Stimulated activated CD8-positive, alpha-beta memory T cell treated with anti-CD3 and anti-CD28 coated beads, Interleukin-4, amount 100 ng/mL, for 24 hours (primary cell): ENCODE measurements around the gene ZNF487.
A peak's percentile ranks its signal among the peaks of the same experiment; 100 is the strongest.
"Not testable (repeated sequence)": the region's sequence is repeated elsewhere in the genome, so short reads cannot be mapped to it uniquely, and the experiment has no call there.

Experiments
- DNase-seq: peaks from one replicate; pipeline ENCODE4 v3.0.0-alpha.2; 2020; ENCODE audit warnings: low read depth

The ZNF487 gene

DNA sequence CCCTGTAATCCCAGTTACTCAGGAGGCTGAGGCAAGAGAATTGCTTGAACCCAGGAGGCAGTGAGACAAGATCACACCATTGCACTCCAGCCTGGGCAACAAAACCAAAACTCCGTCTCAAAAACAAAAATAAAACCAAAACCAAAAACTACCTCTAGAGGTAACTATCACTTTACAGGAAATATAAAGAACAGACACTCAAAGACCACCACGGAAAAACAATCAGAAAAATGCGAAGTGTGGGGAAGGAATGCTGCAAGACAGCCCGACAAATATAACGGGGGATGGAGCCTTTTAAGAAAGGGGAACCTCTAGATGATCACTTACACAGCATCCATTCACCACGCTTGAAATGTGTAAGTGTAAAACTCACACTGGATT is 32.2 kb upstream of the ZNF487 start:
- DNase-seq: no peak

DNA sequence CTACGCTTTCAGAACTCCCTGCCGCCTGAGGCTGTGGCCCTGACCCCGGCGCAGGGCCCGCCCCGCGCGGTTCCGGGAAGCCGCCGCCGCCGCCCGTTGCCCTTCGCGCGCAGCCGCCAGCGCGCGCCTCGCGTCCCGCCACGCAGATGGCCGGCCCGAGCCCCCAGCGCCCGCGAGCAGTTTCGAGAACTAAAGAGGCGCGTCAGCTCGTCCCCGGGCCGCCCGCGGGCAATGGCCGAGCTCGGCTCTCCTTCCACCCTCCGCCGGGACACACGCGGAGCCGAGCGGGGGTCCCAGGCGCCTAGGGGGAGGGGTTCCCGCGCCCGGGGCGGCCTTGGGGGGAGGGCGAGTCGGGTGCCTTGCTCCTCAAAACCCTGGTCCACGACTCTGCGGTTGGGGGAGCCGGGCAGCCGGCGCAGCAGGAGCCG is 29.7 kb upstream of the ZNF487 start:
- DNase-seq: peak; percentile 37

DNA sequence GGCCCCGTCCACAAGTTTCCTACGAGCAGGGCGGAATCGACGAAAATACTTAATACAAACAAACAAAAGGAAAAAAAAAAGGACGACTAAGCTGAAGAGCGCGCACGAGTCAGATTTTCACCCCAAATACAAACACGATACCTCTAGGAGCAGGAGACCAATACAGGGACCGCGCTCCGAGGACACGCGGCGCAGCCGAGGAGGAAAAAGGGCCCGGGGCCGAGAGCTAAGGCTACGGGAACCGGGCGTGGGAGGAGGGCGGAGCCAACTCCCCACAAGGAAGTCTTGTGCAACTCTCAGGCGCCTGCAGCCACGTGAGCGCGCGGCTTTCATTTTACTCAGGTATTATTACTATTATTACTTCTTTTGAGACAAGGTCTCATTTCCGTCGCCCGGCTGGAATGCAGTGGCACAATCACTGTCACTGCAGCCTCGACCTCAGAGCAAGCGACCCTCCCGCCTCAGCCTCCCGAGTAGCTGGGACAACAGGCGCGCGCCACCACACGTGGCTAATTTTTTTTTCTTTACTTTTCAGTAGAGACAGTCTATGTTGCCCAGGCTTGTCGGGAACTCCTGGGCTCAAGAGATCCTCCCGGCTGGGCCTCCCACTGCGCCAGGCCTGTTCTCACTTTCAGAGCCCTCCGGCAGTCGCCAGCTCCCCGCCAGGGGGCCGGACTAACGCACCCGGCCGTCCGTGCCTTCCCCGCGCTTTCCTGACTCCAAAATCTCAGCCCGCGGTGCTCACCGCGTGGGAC is 29.2 kb upstream of the ZNF487 start:
- DNase-seq: peak; percentile 88

DNA sequence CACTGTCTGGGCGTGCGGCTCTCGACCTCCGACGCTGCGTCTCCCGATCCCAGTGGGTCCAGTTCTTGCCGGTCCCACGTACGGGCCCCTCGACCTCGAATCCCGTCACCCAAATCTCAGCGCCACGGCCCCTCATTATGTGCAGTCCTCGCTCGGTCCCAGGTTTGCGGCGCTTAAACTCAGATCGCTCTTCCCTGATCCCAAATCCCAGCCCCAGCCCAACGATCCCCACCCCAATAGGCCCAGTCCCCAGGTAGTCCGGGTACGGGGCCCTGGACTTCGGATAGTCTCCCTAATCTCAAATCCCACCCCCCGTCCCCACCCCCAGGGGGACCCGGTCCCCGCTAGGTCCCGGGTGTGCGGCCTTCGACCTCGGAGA is 28.6 kb upstream of the ZNF487 start:
- no peak for DNase-seq

DNA sequence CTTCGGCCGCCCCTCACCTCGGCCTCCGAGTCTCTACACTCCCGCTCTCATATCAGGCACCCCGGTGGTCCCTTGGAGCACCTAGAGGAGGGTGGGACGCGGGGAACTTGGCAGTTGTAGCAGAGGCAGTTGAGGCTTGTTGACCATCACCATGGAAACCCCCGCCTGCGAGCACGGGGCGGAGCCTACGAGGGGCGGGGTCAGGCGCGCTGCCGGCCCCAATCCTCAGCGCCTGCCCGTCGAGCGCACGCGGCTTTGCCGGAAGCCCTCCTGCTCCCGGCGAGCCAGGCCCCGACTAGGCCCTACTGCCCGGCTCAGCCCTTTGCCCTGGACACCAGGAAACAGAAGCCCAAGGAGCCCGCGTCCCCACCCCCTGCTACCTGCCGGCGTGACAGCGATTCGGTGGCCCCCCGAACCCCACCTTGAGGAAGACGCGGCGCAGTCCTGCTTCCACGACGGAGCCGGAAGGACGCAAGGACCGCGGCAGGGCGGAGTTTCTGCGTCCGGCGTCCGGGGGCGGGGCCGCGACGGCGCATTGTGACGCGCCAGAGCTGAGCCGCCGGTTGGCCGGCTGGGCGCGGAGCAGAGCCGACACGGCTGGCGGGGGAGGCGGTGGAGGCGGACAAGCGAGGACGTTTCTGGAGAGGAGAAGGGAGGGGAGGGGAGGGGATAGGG is 28.1 kb upstream of the ZNF487 start, which contains the start of gene HNRNPF:
Gene HNRNPF, minus strand, starts transcription at position 477 of the 675 bp plus-strand sequence. CDS start 21,302 bp downstream, outside the sequence.
- DNase-seq: peak; percentile 91

- DNase-seq: peak; percentile 50
Measured at GRCh38 chr10:43409385-43410109, 27.4 kb upstream of the ZNF487 start.

- DNase-seq: no peak
Measured at GRCh38 chr10:43410345-43410744, 26.6 kb upstream of the ZNF487 start.

GRCh38 chr10:43411536-43411935 is 25.4 kb upstream of the ZNF487 start:
- no peak for DNase-seq

- DNase-seq: no peak
Measured at GRCh38 chr10:43415544-43415943, 21.4 kb upstream of the ZNF487 start.

DNA sequence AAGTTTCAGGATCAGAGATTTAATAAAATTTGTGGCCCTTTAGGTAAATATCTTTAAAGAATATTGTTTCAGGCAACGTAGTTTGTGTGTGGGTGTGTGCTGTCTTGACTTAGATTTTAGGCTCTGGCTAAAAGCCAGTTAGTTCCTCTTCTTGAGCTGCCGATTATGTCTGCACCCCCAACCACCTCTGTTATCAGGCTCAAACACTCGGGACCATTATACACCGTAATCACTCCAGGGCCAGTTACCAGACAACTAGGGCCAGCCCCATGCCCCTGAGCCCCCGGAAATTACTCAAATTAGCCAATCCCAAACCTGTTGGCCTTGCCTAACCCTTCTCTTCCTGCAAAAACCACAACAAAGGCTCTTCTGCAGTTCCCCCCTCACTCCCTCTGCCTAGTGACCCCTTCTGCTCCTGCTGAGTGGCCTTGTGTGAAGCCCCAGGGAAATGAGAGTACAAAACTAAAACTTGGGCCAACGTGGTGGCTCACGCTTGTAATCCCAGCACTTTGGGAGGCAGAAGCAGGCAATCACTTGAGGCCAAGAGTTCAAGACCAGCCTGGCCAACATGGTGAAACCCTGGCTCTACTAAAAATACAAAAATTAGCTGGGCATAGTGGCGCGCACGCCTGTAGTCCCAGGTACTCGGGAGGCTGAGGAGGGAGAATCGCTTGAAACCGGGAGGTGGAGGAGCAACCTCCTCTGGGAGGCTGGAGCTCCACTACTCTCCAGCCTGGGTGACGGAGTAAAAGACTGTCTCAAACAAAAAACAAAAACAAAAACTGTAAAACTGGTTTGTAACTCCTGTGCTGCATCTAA is 18.8 kb upstream of the ZNF487 start:
- peak; percentile 22 for DNase-seq

- no peak for DNase-seq
Measured at GRCh38 chr10:43419997-43420368, 16.9 kb upstream of the ZNF487 start.

- DNase-seq: peak; percentile 81
Measured at GRCh38 chr10:43420369-43421200, 16.3 kb upstream of the ZNF487 start.

GRCh38 chr10:43421201-43421507 is 15.8 kb upstream of the ZNF487 start:
- no peak for DNase-seq

DNA sequence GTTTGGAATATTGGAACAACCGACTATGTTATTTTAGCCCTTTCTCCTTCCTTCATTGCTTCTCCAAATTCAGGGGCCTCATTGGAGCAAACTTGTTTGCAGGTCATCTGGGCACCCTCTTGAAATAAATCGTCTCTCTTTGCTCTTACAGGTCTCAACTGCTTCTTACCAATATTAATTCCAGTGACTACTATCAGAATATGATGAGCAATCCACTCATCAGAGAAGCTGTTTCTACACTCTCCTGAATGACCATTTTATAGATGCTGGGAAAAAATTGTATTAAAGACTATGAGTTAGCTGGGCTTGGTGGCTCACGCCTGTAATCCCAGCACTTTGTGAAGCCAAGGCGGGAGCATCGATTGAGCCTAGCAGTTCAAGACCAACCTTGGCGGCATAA is 15.4 kb upstream of the ZNF487 start:
- DNase-seq: no peak

GRCh38 chr10:43421944-43422343 is 15.0 kb upstream of the ZNF487 start:
- not testable (repeated sequence) for DNase-seq

- DNase-seq: no peak
Measured at GRCh38 chr10:43424416-43424815, 12.5 kb upstream of the ZNF487 start.

GRCh38 chr10:43426476-43426875 is 10.4 kb upstream of the ZNF487 start:
- not testable (repeated sequence) for DNase-seq

GRCh38 chr10:43427166-43427825 is 9.6 kb upstream of the ZNF487 start:
- no peak for DNase-seq

DNA sequence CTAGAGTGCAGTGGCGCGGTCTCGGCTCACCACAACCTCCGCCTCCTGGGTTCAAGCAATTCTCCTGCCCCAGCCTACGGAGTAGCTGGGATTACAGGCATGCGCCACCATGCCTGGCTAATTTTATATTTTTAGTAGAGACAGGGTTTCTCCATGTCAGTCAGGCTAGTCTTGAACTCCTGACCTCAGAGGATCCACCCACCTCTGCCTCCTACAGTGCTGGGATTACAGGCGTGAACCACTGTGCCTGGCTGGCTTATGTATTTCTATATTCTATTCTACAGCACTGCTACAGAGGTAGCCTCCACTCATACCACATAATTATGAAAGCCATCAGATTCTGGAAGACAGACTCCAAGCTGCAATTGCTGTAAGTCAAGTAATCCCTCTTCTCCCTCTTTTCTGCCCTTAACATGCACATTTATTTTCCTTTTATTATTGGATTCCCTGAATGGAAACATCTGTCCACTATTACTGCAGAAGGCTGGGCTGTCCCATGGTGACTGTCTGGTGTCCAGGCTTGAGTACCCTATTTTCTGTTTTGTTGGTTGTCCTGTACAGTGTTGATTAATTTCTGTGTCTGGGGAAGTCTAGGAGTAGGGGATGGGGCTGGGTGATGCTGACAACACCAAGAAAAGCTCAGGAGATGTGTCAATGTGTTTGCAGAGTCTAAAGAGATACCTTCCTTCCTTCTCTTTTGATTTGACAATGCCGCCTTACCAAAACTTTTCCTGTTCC is 5.8 kb upstream of the ZNF487 start:
- no peak for DNase-seq
